ENCODE data around the gene CCNL2. TPM values are rescaled to one million over a fixed set of nuclear protein-coding genes. Genes with fewer than 3 reads are reported as not detected.

CCNL2 gene
- total RNA-seq, 4 donors from 2014 or later = 311 to 362 (median 339) TPM

- TF ChIP-seq POLR2A (IDR thresholded peaks at IDR 0.05) (peak in 1 of 2 donors; percentile 50), CTCF (IDR thresholded peaks at IDR 0.05) (peak in 3 of 5 experiments; percentile 19 to 75 (median 71)), EP300 (IDR thresholded peaks at IDR 0.05) (peak; percentile 96 to 97)
- DNase-seq (ENCODE audit: low spot score in 2 of 2) = peak; percentile 96 to 98
- Histone ChIP-seq H3K4me1 (peaks cover 0 to 45% (median 26%) of the 10 kb centered on the region in 4 donors), H3K9me3 (no peaks in the 10 kb centered on the region), H3K27ac (peak within 1 kb of the TSS; percentile 77 to 96 (median 92)), H3K4me3 (peak within 1 kb of the TSS; percentile 85 to 100 (median 92)), H3K36me3 (peaks cover 0 to 18% (median 7%) of the 10 kb centered on the region in 3 donors), H3K27me3 (no peaks in the 10 kb centered on the region)
- WGBS, 2 donors = 0% methylated on average over 28 to 82 of the region's 85 CpGs
Observed at GRCh38 chr1:1374929-1375662, 24.0 kb downstream of the CCNL2 start, which contains the start of gene AURKAIP1. Gene AURKAIP1 (minus strand): TSS chr1:1375207. CDS start chr1:1374756, 451 bp downstream.

- H3K36me3 ChIP-seq = peaks cover 0 to 18% (median 7%) of the 10 kb centered on the region in 3 donors
- WGBS, 2 donors = 0% methylated on average over 2 to 19 of the region's 24 CpGs
- H3K27me3 ChIP-seq = no peaks in the 10 kb centered on the region
- no peaks in the 10 kb centered on the region for H3K9me3 ChIP-seq
- peak overlapping the region; percentile 85 to 100 (median 92) for H3K4me3 ChIP-seq
- TF ChIP-seq CTCF (IDR thresholded peaks at IDR 0.05) (no peak), POLR2A (IDR thresholded peaks at IDR 0.05) (no peak), EP300 (IDR thresholded peaks at IDR 0.05) (no peak)
- H3K4me1 ChIP-seq = peaks cover 0 to 45% (median 26%) of the 10 kb centered on the region in 4 donors
- DNase-seq (ENCODE audit: low spot score in 2 of 2) = no peak
- H3K27ac ChIP-seq = peak overlapping the region; percentile 70 to 96 (median 92)
Observed at GRCh38 chr1:1374589-1374928, 24.6 kb downstream of the CCNL2 start.

- H3K27ac ChIP-seq = peak overlapping the region in 2 of 4 donors; percentile 91 to 96
- H3K9me3 ChIP-seq = no peaks in the 10 kb centered on the region
- no peak for TF ChIP-seq POLR2A (IDR thresholded peaks at IDR 0.05)
- no peak for TF ChIP-seq EP300 (IDR thresholded peaks at IDR 0.05)
- TF ChIP-seq CTCF (IDR thresholded peaks at IDR 0.05) = no peak
- no peaks in the 10 kb centered on the region for H3K27me3 ChIP-seq
- no peak for DNase-seq (ENCODE audit: low spot score in 2 of 2)
- WGBS, 2 donors = 56 to 60% methylated on average over 39 to 50 of the region's 52 CpGs
- peak overlapping the region; percentile 85 to 100 (median 92) for H3K4me3 ChIP-seq
- H3K4me1 ChIP-seq = peaks cover 0 to 45% (median 26%) of the 10 kb centered on the region in 4 donors
- H3K36me3 ChIP-seq = peaks cover 0 to 18% (median 7%) of the 10 kb centered on the region in 3 donors
Observed at GRCh38 chr1:1373815-1374588, 25.1 kb downstream of the CCNL2 start.

- TF ChIP-seq POLR2A (IDR thresholded peaks at IDR 0.05) (no peak), EP300 (IDR thresholded peaks at IDR 0.05) (no peak), CTCF (IDR thresholded peaks at IDR 0.05) (no peak)
- Histone ChIP-seq H3K4me3 (no peak overlapping the region), H3K36me3 (peaks cover 0 to 18% (median 7%) of the 10 kb centered on the region in 3 donors), H3K4me1 (peaks cover 0 to 45% (median 26%) of the 10 kb centered on the region in 4 donors), H3K27ac (no peak overlapping the region), H3K9me3 (no peaks in the 10 kb centered on the region), H3K27me3 (no peaks in the 10 kb centered on the region)
- WGBS, 2 donors = 83 to 85% methylated on average over 25 to 26 of the region's 26 CpGs
- DNase-seq (ENCODE audit: low spot score in 2 of 2) = no peak
Observed at GRCh38 chr1:1373051-1373814, 25.9 kb downstream of the CCNL2 start.
